ENCODE measurements around the gene RIT1. TPM values are rescaled to one million over a fixed set of nuclear protein-coding genes. Genes with fewer than 3 reads are reported as not detected.

The RIT1 gene, protein sequence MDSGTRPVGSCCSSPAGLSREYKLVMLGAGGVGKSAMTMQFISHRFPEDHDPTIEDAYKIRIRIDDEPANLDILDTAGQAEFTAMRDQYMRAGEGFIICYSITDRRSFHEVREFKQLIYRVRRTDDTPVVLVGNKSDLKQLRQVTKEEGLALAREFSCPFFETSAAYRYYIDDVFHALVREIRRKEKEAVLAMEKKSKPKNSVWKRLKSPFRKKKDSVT
- total RNA-seq, result 34.3 to 37.0 TPM (median 35.5 TPM) in 3 replicates

DNA sequence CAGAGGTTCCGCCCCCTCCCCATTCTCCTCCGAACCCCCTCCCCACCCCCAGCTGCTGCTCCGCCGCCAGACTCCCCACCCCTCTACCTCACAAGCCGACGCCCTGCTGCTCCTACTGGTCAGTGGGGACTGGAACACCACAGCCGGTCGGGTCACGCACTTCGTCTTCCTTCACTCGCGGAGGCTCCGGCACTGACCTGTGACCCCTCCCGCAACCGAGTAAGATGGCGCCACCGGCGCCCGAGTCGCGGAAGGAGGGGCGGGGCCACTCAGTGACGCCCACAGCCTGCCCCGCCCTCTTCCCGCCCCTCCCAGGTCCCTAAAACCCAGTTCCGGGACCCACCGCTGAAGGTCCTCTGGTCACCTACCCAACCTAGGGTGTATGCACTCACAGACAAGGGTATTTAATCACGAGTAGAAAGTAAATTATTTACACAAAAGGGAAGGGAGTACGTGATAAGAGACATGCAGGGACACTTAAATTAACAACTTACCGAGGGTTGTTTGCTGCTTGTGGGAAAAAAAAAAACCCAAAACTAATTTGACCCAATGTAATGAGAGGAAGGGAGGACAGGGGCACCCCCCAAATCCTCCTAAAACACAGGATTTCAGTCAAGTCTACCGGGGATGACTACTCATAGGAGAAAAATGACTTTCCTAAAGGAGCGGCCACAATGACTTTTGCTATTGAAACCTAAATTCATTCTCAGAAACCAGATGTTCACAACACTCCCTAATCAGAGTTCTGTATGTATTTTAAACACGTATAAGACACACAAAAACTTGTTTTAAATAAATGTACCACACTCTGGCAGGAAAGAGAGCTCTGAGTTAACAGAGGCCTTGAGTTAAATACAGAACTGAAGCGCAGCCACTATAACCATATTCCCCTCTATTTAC lies at the start of gene RIT1:
TSS of gene RIT1 (minus strand) at position 194 of the 900 bp plus-strand sequence. CDS start 588 bp downstream, outside the sequence.
- no peaks in the 10 kb centered on the region for H3K9me3 Mint-ChIP-seq
- DNase-seq (ENCODE audit: low spot score in 2 of 2, unreplicated experiment in 2 of 2), result peak; percentile 61 to 66
- peaks cover 13% of the 10 kb centered on the region for H3K4me1 Mint-ChIP-seq
- peak within 1 kb of the TSS; percentile 98 for H3K27ac Mint-ChIP-seq
- peak within 1 kb of the TSS; percentile 97 for H3K4me3 Mint-ChIP-seq
- peaks cover 16% of the 10 kb centered on the region for H3K36me3 Mint-ChIP-seq
- no peaks in the 10 kb centered on the region for H3K27me3 Mint-ChIP-seq (ENCODE audit: low read depth)
- TF ChIP-seq, protein P1, sequence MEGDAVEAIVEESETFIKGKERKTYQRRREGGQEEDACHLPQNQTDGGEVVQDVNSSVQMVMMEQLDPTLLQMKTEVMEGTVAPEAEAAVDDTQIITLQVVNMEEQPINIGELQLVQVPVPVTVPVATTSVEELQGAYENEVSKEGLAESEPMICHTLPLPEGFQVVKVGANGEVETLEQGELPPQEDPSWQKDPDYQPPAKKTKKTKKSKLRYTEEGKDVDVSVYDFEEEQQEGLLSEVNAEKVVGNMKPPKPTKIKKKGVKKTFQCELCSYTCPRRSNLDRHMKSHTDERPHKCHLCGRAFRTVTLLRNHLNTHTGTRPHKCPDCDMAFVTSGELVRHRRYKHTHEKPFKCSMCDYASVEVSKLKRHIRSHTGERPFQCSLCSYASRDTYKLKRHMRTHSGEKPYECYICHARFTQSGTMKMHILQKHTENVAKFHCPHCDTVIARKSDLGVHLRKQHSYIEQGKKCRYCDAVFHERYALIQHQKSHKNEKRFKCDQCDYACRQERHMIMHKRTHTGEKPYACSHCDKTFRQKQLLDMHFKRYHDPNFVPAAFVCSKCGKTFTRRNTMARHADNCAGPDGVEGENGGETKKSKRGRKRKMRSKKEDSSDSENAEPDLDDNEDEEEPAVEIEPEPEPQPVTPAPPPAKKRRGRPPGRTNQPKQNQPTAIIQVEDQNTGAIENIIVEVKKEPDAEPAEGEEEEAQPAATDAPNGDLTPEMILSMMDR (IDR thresholded peaks at IDR 0.05; ENCODE audit: unreplicated experiment), result no peak

DNA sequence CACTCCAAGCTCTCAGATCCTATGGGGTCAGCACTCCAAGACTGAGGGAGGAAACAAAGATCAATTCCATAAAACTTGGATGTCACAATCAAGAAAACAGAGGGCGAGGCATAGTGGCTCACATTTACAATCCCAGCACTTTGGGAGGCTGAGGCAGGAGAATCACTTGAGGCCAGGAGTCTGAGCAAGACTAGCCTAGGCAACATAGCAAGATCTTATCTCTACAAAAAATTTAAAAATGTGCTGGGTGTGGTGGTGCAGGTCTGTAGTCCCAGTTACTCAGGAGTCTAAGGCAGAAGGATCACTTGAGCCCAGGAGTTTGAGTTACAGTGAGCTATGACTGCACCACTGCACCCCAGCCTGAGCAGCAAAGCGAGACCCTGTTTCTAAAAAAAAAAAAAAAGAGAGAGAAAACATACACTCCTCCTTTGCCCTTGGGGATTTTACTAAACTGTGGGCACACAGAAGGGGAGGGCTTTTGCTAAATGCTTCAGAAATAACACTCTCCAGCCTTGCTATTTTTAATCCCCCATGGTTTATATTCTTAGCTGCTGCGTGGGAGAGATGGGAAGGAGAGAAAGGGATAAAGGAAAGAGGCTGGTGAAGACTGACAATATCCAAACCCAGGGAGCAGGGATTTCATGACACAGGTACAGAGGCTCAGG lies 49.1 kb upstream of the RIT1 start:
- H3K36me3 Mint-ChIP-seq, result peaks cover 42% of the 10 kb centered on the region
- no peak overlapping the region for H3K27ac Mint-ChIP-seq
- H3K4me3 Mint-ChIP-seq, result no peak overlapping the region
- TF ChIP-seq, protein P1 (IDR thresholded peaks at IDR 0.05; ENCODE audit: unreplicated experiment), result no peak
- no peaks in the 10 kb centered on the region for H3K9me3 Mint-ChIP-seq
- DNase-seq (ENCODE audit: low spot score in 2 of 2, unreplicated experiment in 2 of 2), result no peak
- H3K27me3 Mint-ChIP-seq (ENCODE audit: low read depth), result no peaks in the 10 kb centered on the region
- no peaks in the 10 kb centered on the region for H3K4me1 Mint-ChIP-seq

DNA sequence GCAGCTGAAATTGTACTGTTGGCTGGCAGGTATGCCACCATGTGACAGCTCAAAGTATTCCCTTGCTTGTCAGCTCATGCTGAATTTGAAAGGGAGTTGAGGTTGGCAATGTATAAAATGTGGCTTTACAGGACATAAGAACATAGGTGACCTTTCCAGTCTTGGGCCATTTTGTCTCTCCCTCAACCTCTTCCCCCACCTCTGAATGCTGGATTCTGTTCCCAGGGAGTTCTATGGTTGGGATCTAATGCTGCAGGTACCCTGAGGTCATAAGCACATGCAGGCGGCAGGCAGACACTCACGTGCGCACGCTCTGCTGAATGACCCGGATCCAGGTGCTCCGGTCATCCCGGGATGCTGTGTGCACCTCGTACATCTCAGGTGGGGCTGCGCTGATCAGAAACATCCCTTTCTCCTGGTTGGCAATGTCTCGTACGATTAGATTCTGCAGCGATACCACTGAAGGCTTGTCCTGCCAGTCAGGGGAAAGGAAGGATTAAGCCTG lies 46.3 kb upstream of the RIT1 start:
- no peaks in the 10 kb centered on the region for H3K4me1 Mint-ChIP-seq
- H3K27ac Mint-ChIP-seq, result no peak overlapping the region
- TF ChIP-seq, protein P1 (IDR thresholded peaks at IDR 0.05; ENCODE audit: unreplicated experiment), result no peak
- no peaks in the 10 kb centered on the region for H3K27me3 Mint-ChIP-seq (ENCODE audit: low read depth)
- no peak for DNase-seq (ENCODE audit: low spot score in 2 of 2, unreplicated experiment in 2 of 2)
- no peaks in the 10 kb centered on the region for H3K9me3 Mint-ChIP-seq
- H3K36me3 Mint-ChIP-seq, result peaks cover 49% of the 10 kb centered on the region
- H3K4me3 Mint-ChIP-seq, result no peak overlapping the region

DNA sequence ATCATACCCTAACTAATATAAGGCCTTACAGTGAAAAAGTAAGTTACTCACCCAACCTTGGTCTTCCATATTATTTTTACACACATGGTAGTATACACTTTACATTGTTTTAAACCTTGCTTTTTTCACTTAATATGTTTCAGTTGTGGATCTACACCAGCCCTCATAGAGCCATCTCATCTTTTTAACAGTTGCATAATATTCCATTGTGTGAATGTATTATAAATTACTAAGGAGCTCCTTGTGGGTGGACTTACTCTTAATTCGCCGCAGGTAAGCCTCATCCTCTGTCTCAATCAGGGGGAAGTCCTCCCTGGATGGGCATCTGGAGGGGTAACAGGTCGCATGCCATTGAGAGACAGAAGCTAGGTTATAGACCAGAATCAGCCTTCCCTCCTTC lies 43.5 kb upstream of the RIT1 start:
- Mint-ChIP-seq H3K27me3 (ENCODE audit: low read depth) (no peaks in the 10 kb centered on the region), H3K36me3 (peaks cover 51% of the 10 kb centered on the region), H3K9me3 (no peaks in the 10 kb centered on the region), H3K4me3 (no peak overlapping the region), H3K27ac (no peak overlapping the region), H3K4me1 (no peaks in the 10 kb centered on the region)
- DNase-seq (ENCODE audit: low spot score in 2 of 2, unreplicated experiment in 2 of 2), result no peak
- TF ChIP-seq, protein P1 (IDR thresholded peaks at IDR 0.05; ENCODE audit: unreplicated experiment), result no peak

DNA sequence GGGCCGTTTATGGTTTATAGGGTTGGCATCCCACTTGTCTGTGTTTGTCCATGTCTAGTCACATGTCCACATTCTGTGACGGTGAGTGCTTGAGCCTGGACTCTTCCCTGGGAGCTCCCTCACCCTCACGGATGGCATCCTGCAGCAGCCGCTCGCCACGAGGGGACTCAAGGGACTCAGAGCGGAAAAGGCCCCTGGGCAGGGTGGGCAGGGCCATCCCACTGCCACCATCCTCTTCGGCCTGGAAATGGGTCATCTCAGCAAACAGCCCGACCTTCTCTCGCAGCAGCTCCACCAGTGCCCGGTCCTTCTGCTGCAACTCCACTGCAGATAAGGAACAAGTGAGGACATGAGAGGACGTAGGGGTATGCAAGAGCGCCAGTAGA lies 41.3 kb upstream of the RIT1 start:
- no peak overlapping the region for H3K27ac Mint-ChIP-seq
- H3K27me3 Mint-ChIP-seq (ENCODE audit: low read depth), result no peaks in the 10 kb centered on the region
- DNase-seq (ENCODE audit: low spot score in 2 of 2, unreplicated experiment in 2 of 2), result no peak
- H3K9me3 Mint-ChIP-seq, result no peaks in the 10 kb centered on the region
- no peak overlapping the region for H3K4me3 Mint-ChIP-seq
- H3K4me1 Mint-ChIP-seq, result no peaks in the 10 kb centered on the region
- TF ChIP-seq, protein P1 (IDR thresholded peaks at IDR 0.05; ENCODE audit: unreplicated experiment), result no peak
- peaks cover 44% of the 10 kb centered on the region for H3K36me3 Mint-ChIP-seq

All from mesothelial cell of epicardium (in vitro differentiated cells).